H1 (cell line): ENCODE data around the gene TMED8. TPM values are rescaled to one million over a fixed set of nuclear protein-coding genes. Genes with fewer than 3 reads are reported as not detected.

Experiments used
- CTCF ChIA-PET: fragments of 300-600 bp; sonication (Branson Sonifier 250); formaldehyde crosslinking; loops from one replicate; lab custom pipeline; 2021; ENCODE audit not compliant: partially characterized antibody; lab: Charles Lee
- POLR2A ChIA-PET: fragments of 300-600 bp; sonication (Branson Sonifier 250); formaldehyde crosslinking; loops from one replicate; lab custom pipeline; 2021; ENCODE audit warnings: inconsistent platforms; ENCODE audit not compliant: partially characterized antibody; lab: Charles Lee
- DNase-seq, 2 experiments: peaks; one replicate each; pipeline versions ENCODE4 v3.0.0 to v3.0.0-alpha.2; 2010 to 2022; ENCODE audit warnings: low spot score in 2 of 2, low read depth in 1 of 2, mixed read lengths in 1 of 2
- FAIRE-seq: peaks from 2 replicates; lab custom pipeline; 2011; peaks lifted over from hg19 to GRCh38; lab: Jason Lieb, UNC
- H2AFZ ChIP-seq: 2 replicates; pipeline ENCODE4 v1.8.1; 2012; ENCODE audit warnings: low read length, inconsistent platforms
- H2AK5ac ChIP-seq: 2 replicates; pipeline ENCODE4 v1.6.1; 2013; ENCODE audit warnings: low read depth, low read length
- H2BK120ac ChIP-seq: replicated peaks from 2 replicates; pipeline ENCODE3; 2013; ENCODE audit warnings: low read depth, low read length, inconsistent platforms
- H2BK12ac ChIP-seq: 2 replicates; pipeline ENCODE4 v1.6.1; 2013; ENCODE audit warnings: low read depth, low read length
- H2BK15ac ChIP-seq: 2 replicates; pipeline ENCODE4 v1.6.1; 2013; ENCODE audit warnings: low read length
- H2BK20ac ChIP-seq: 2 replicates; pipeline ENCODE4 v1.6.1; 2013; ENCODE audit warnings: low read length
- H2BK5ac ChIP-seq: 2 replicates; pipeline ENCODE4 v1.6.1; 2013; ENCODE audit warnings: low read depth, low read length
- H3K14ac ChIP-seq: 2 replicates; pipeline ENCODE4 v1.6.1; 2013; ENCODE audit warnings: inconsistent platforms; ENCODE audit not compliant: insufficient read length
- H3K18ac ChIP-seq: 2 replicates; pipeline ENCODE4 v1.6.1; 2013; ENCODE audit warnings: low read length; ENCODE audit errors: extremely low read depth
- H3K23ac ChIP-seq: 2 replicates; pipeline ENCODE4 v1.6.1; 2013; ENCODE audit warnings: inconsistent platforms; ENCODE audit not compliant: insufficient read length
- H3K23me2 ChIP-seq: 2 replicates; pipeline ENCODE4 v1.6.1; 2013; ENCODE audit warnings: low read depth, low read length
- H3K27ac ChIP-seq: 2 replicates; pipeline ENCODE4 v1.6.1; 2011; ENCODE audit warnings: low read depth, low read length, inconsistent platforms
- H3K27me3 ChIP-seq, 4 experiments: replicated peaks in 1 of 4; 1 replicate in 1 of 4; 2 replicates in 3 of 4; pipeline versions ENCODE4 v1.6.1 to v1.8.1; 2011 to 2013; ENCODE audit warnings: low read length in 3 of 4, mild to moderate bottlenecking in 3 of 4, inconsistent platforms in 2 of 4, mixed read lengths in 2 of 4, moderate library complexity in 1 of 4; ENCODE audit not compliant: control insufficient read depth in 3 of 4, insufficient read depth in 3 of 4; ENCODE audit errors: extremely low read depth in 1 of 4
- H3K36me3 ChIP-seq, 4 experiments: 2 replicates each; pipeline versions ENCODE4 v1.6.1 to v1.8.1; 2011 to 2013; ENCODE audit warnings: mild to moderate bottlenecking in 4 of 4, low read length in 3 of 4, moderate library complexity in 2 of 4, control low read depth in 1 of 4, inconsistent platforms in 1 of 4; ENCODE audit not compliant: insufficient read depth in 4 of 4, control insufficient read depth in 2 of 4
- H3K4ac ChIP-seq: replicated peaks from 2 replicates; pipeline ENCODE3; 2013; ENCODE audit warnings: low read length, low read depth, mixed read lengths, inconsistent platforms; ENCODE audit not compliant: insufficient read length
- H3K4me1 ChIP-seq, 4 experiments: replicated peaks in 1 of 4; 1 replicate in 1 of 4; 2 replicates in 3 of 4; pipeline versions ENCODE4 v1.6.1 to v1.8.1; 2011 to 2013; ENCODE audit warnings: low read length in 3 of 4, inconsistent platforms in 2 of 4, mixed read lengths in 1 of 4; ENCODE audit not compliant: insufficient read depth in 4 of 4, control insufficient read depth in 3 of 4
- H3K4me2 ChIP-seq, 2 experiments: 2 replicates each; pipeline versions ENCODE4 v1.6.1 to v1.8.1; 2011 to 2013; ENCODE audit warnings: low read depth in 2 of 2, low read length in 2 of 2, control low read depth in 1 of 2, inconsistent platforms in 1 of 2, mild to moderate bottlenecking in 1 of 2; ENCODE audit not compliant: insufficient read depth in 1 of 2
- H3K4me3 ChIP-seq, 4 experiments: fragments of 200-600, 300-600 bp in 1 of 4; sonication (generic), shearing (Covaris generic), sonication (Bioruptor Twin) in 1 of 4; 2 replicates each; pipeline versions ENCODE4 v1.5.1 to v1.8.1; 2011 to 2016; ENCODE audit warnings: low read length in 4 of 4, low read depth in 3 of 4, control low read depth in 2 of 4, inconsistent platforms in 2 of 4, mild to moderate bottlenecking in 2 of 4, mixed read lengths in 1 of 4, moderate library complexity in 1 of 4; ENCODE audit not compliant: insufficient read depth in 2 of 4; ENCODE audit errors: extremely low read depth in 1 of 4
- H3K56ac ChIP-seq: replicated peaks from 2 replicates; pipeline ENCODE3; 2013; ENCODE audit warnings: low read depth, mild to moderate bottlenecking, mixed read lengths, low read length, inconsistent platforms; ENCODE audit not compliant: insufficient read length
- H3K79me1 ChIP-seq: 2 replicates; pipeline ENCODE4 v1.6.1; 2013; ENCODE audit warnings: low read depth, low read length, control low read depth
- H3K79me2 ChIP-seq, 2 experiments: 2 replicates each; pipeline versions ENCODE4 v1.6.1 to v1.8.1; 2012 to 2013; ENCODE audit warnings: low read length in 2 of 2, mild to moderate bottlenecking in 2 of 2, inconsistent platforms in 1 of 2; ENCODE audit not compliant: insufficient read depth in 2 of 2, control insufficient read depth in 1 of 2
- H3K9ac ChIP-seq, 4 experiments: replicated peaks in 1 of 4; 1 replicate in 1 of 4; 2 replicates in 3 of 4; pipeline versions ENCODE4 v1.6.1 to v1.8.1; 2011 to 2013; ENCODE audit warnings: low read depth in 3 of 4, low read length in 3 of 4, control low read depth in 2 of 4, mild to moderate bottlenecking in 2 of 4, moderate library complexity in 2 of 4, inconsistent platforms in 1 of 4; ENCODE audit errors: extremely low read depth in 1 of 4
- H3K9me3 ChIP-seq, 2 experiments: 2 replicates each; pipeline versions ENCODE4 v1.6.1 to v1.8.1; 2012 to 2013; ENCODE audit warnings: mild to moderate bottlenecking in 2 of 2, moderate library complexity in 2 of 2, control low read depth in 1 of 2, inconsistent platforms in 1 of 2, low read depth in 1 of 2, low read length in 1 of 2, mixed read lengths in 1 of 2; ENCODE audit not compliant: insufficient read depth in 2 of 2
- H4K20me1 ChIP-seq, 2 experiments: replicated peaks in 1 of 2; 2 replicates each; pipeline versions ENCODE3 to v1.8.1; 2011 to 2013; ENCODE audit warnings: inconsistent platforms in 2 of 2, low read length in 2 of 2, mild to moderate bottlenecking in 1 of 2; ENCODE audit not compliant: insufficient read depth in 2 of 2, control insufficient read depth in 1 of 2
- H4K5ac ChIP-seq: 2 replicates; pipeline ENCODE4 v1.6.1; 2013; ENCODE audit warnings: low read length, low read depth, mixed read lengths, inconsistent platforms; ENCODE audit not compliant: insufficient read length
- H4K8ac ChIP-seq: 2 replicates; pipeline ENCODE4 v1.8.0; 2013; ENCODE audit warnings: mild to moderate bottlenecking, moderate library complexity, low read length, inconsistent platforms; ENCODE audit not compliant: insufficient read depth; ENCODE audit errors: extremely low read depth
- H4K91ac ChIP-seq: replicated peaks from 2 replicates; pipeline ENCODE3; 2013; ENCODE audit warnings: low read length, mixed read lengths, inconsistent platforms; ENCODE audit not compliant: insufficient read length
- BCL11A ChIP-seq, 2 experiments: IDR thresholded peaks; one replicate each; pipeline ENCODE4 v1.6.1; 2011; ENCODE audit warnings: low read depth in 2 of 2, low read length in 2 of 2, mild to moderate bottlenecking in 2 of 2
- CHD2 ChIP-seq: IDR thresholded peaks from 2 replicates; pipeline ENCODE4 v1.6.1; 2012; ENCODE audit warnings: low read length, improper control_type of control experiment
- E2F6 ChIP-seq: IDR thresholded peaks from 2 replicates; pipeline ENCODE4 v1.6.1; 2012; ENCODE audit warnings: inconsistent platforms
- FOSL1 ChIP-seq: IDR thresholded peaks from 2 replicates; pipeline ENCODE4 v1.6.1; 2011; ENCODE audit warnings: mild to moderate bottlenecking, low read depth, low read length, moderate library complexity; ENCODE audit not compliant: insufficient read depth
- HDAC6 ChIP-seq: IDR thresholded peaks from one replicate; pipeline ENCODE4 v1.7.1; 2012; ENCODE audit warnings: low read depth, mild to moderate bottlenecking, inconsistent platforms, low read length, moderate library complexity
- RNF2 ChIP-seq: fragments of 200-900, 300-1000 bp; sonication (generic); IDR thresholded peaks from 2 replicates; pipeline ENCODE4 v1.7.1; 2016; ENCODE audit warnings: borderline replicate concordance, low read depth, mild to moderate bottlenecking, antibody characterized with exemption, low read length; ENCODE audit not compliant: poor library complexity, severe bottlenecking; ENCODE audit errors: missing control alignments
- SUZ12 ChIP-seq: fragments of 200-600 bp; sonication (generic); IDR thresholded peaks from 2 replicates; pipeline ENCODE4 v1.6.1; 2012; ENCODE audit warnings: mild to moderate bottlenecking, inconsistent platforms, low read length, moderate library complexity, mixed read lengths
- USF2 ChIP-seq: IDR thresholded peaks from 2 replicates; pipeline ENCODE4 v1.6.1; 2011; ENCODE audit warnings: low read length, improper control_type of control experiment
- ZNF274 ChIP-seq: IDR thresholded peaks from 2 replicates; pipeline ENCODE4 v1.7.0; 2012; ENCODE audit warnings: low read length, borderline replicate concordance; ENCODE audit errors: extremely low read depth
- WGBS, 2 experiments: shearing (Covaris generic) in 1 of 2; methylation state at CpG; one replicate each; pipeline versions ENCODE4 v1.1.6 to v1.1.7; 2013 to 2015; ENCODE audit warnings: low lambda C conversion rate in 2 of 2, mixed read lengths in 2 of 2, inconsistent platforms in 1 of 2, low coverage in 1 of 2, missing lambda C conversion rate in 1 of 2; ENCODE audit not compliant: insufficient replicate concordance in 2 of 2, insufficient coverage in 1 of 2, insufficient read length in 1 of 2; ENCODE audit errors: extremely low coverage in 1 of 2, missing lambda C conversion rate in 1 of 2; 5-methylcytosine and 5-hydroxymethylcytosine counted together
- polyA plus RNA-seq, 7 experiments: library from polyadenylated mRNA; depleted of rRNA in 3 of 7; stranded (reverse) in 5 of 7; unstranded in 2 of 7; fragments of >200 nt in 5 of 7; fragments of 200-250 nt in 2 of 7; gene quantifications; 1 replicate in 5 of 7; 2 replicates in 1 of 7; 4 replicates in 1 of 7; pipeline versions ENCODE4 v1.2.1 to v1.2.3, GENCODE V29; 2011 to 2013; ENCODE audit warnings: missing spikeins in 2 of 7, mixed read lengths in 2 of 7
- total RNA-seq: library from RNA; stranded (reverse); fragmentation: NEBNext Ultra II Directional; extraction: Animal tissue kit (Norgen Biotek cat#: 25700); gene quantifications from 2 replicates; pipeline ENCODE4 v1.2.1, GENCODE V29; 2021

The TMED8 gene
- total and polyA plus RNA-seq, 2 of the 8 experiments (the other 6 are each of a cell fraction or from before 2014, with no cell fraction given), result 5.5 to 13.4 TPM

GRCh38 chr14:77338302-77338701 lies 38.6 kb downstream of the TMED8 start:
- POLR2A ChIA-PET, result interaction anchor here (0.6 to 2.5 kb wide), 3 partner anchors 12 to 20 kb away, joined by 3 to 12 read pairs (median 3); partner anchors contain the start of genes GSTZ1 and POMT2
- H3K23ac ChIP-seq, result no peak overlapping the region
- TF ChIP-seq USF2 (no peak), FOSL1 (no peak), HDAC6 (no peak), SUZ12 (no peak), E2F6 (0 out of 2 replicates have a peak, but pooled peaks have one; percentile 23), RNF2 (no peak), BCL11A (IDR thresholded peaks at IDR 0.05; ENCODE audit: low read depth in 2 of 2, low read length in 2 of 2) (no peak), CHD2 (no peak), ZNF274 (no peak)

More at GRCh38 chr14:77338302-77338701, 38.6 kb downstream of the TMED8 start:
- Histone ChIP-seq H2BK12ac (no peak overlapping the region), H2BK20ac (no peak overlapping the region), H4K5ac (no peak overlapping the region), H3K27me3 (no peaks in the 10 kb centered on the region), H3K4me2 (peak overlapping the region; percentile 36 to 42; a peak in 3 of 4 replicates), H2BK5ac (no peak overlapping the region), H3K56ac (no peak overlapping the region), H3K4me3 (peak overlapping the region in 1 of 4 experiments; percentile 23; a peak in 1 of 8 replicates), H4K8ac (no peak overlapping the region), H3K23me2 (no peaks in the 10 kb centered on the region; the same call in 1 of the 2 replicates), H2AK5ac (no peak overlapping the region), H3K27ac (peak overlapping the region; percentile 64; the same call in 1 of the 2 replicates), H4K91ac (peak overlapping the region; percentile 70), H2BK120ac (no peak overlapping the region), H4K20me1 (no peaks in the 10 kb centered on the region), H2BK15ac (no peak overlapping the region; the same call in 1 of the 2 replicates), H3K79me1 (no peaks in the 10 kb centered on the region), H2AFZ (no peak overlapping the region), H3K9ac (no peak overlapping the region), H3K18ac (peak overlapping the region; percentile 53; the same call in 1 of the 2 replicates), H3K4me1 (peaks cover 3 to 17% (median 6%) of the 10 kb centered on the region in 4 experiments; a peak in 6 of 7 replicates), H3K9me3 (0 out of 4 replicates have a peak, but pooled peaks cover 0 to 2% of the 10 kb centered on the region in 2 experiments), H3K4ac (no peak overlapping the region), H3K79me2 (no peaks in the 10 kb centered on the region), H3K36me3 (peaks cover 0 to 12% (median 0%) of the 10 kb centered on the region in 4 experiments; a peak in 2 of 8 replicates), H3K14ac (no peak overlapping the region)
- DNase-seq, result peak in 1 of 2 experiments; percentile 49
- FAIRE-seq, result peak; percentile 88
- CTCF ChIA-PET, result interaction anchor here (0.5 to 3.1 kb wide), 6 partner anchors 9 to 69 kb away, joined by 3 to 15 read pairs (median 4); no protein-coding TSS in a partner anchor
- WGBS, 2 experiments, result 85% methylated on average over 2 of the region's 2 CpGs; no CpG with 5 or more reads in 1 of the 2 experiments
